HepG2 (cell line): ENCODE measurements around the gene PRPF4. TPM values are rescaled to one million over a fixed set of nuclear protein-coding genes. Genes with fewer than 3 reads are reported as not detected.

Experiments
- ATAC-seq: fragments of 200-7000 bp; cut with Tn5 transposase; 3 replicates; pipeline ENCODE4 v1.9.1; 2020; ENCODE audit warnings: mild to moderate bottlenecking, moderate library complexity
- BruUV-seq: library from RNA; stranded (reverse); fragments of 400-500 nt; replicated peaks from 2 replicates; lab custom pipeline; 2021; lab: Mats Ljungman, UMichigan
- CTCF ChIA-PET: fragments of 300-600 bp; formaldehyde crosslinking; extraction: SDS; loops from one replicate; lab custom pipeline; 2021; ENCODE audit warnings: low total read pairs, inconsistent platforms, low intra/inter-chr PET ratio; lab: Yijun Ruan, JAX
- POLR2A ChIA-PET: fragments of 350-600 bp; sonication (Branson Sonifier 250); formaldehyde crosslinking; loops from one replicate; lab custom pipeline; 2020; ENCODE audit warnings: antibody characterized with exemption, inconsistent platforms; lab: Yijun Ruan, JAX
- DNase-seq: peaks from one replicate; pipeline ENCODE4 v3.0.0-alpha.2; 2015; ENCODE audit warnings: low spot score
- FAIRE-seq: peaks from 3 replicates; lab custom pipeline; 2011; peaks lifted over from hg19 to GRCh38; lab: Jason Lieb, UNC
- H2AFZ ChIP-seq: one replicate; pipeline ENCODE4 v1.6.1; 2011; ENCODE audit warnings: low read length, inconsistent platforms
- H3K27ac ChIP-seq: fragments of 300-600 bp; 3 replicates; pipeline ENCODE4 v1.8.0; 2011; ENCODE audit warnings: mixed run types, mild to moderate bottlenecking, mixed read lengths, low read length, inconsistent platforms; ENCODE audit not compliant: insufficient read depth; ENCODE audit errors: extremely low read length
- H3K27me3 ChIP-seq, 2 experiments: fragments of 200-600 bp in 1 of 2; 2 replicates in 1 of 2; 3 replicates in 1 of 2; pipeline versions ENCODE4 v1.6.0 to v1.8.0; 2011; ENCODE audit warnings: low read length in 2 of 2, mild to moderate bottlenecking in 2 of 2, moderate library complexity in 2 of 2, inconsistent platforms in 1 of 2; ENCODE audit not compliant: insufficient read depth in 2 of 2, control insufficient read depth in 1 of 2
- H3K36me3 ChIP-seq, 2 experiments: fragments of 200-600 bp in 1 of 2; replicated peaks in 1 of 2; 2 replicates in 1 of 2; 3 replicates in 1 of 2; pipeline versions ENCODE4 v1.5.1 to v1.8.0; 2011; ENCODE audit warnings: low read length in 2 of 2, inconsistent platforms in 1 of 2; ENCODE audit not compliant: insufficient read depth in 2 of 2, control insufficient read depth in 1 of 2
- H3K4me1 ChIP-seq: 2 replicates; pipeline ENCODE4 v1.5.1; 2012; ENCODE audit warnings: low read length, inconsistent platforms; ENCODE audit not compliant: insufficient read depth
- H3K4me2 ChIP-seq: 2 replicates; pipeline ENCODE4 v1.6.0; 2011; ENCODE audit warnings: low read depth, low read length, inconsistent platforms
- H3K4me3 ChIP-seq, 3 experiments: fragments of 200-600 bp in 1 of 3; sonication (generic), shearing (Covaris generic) in 1 of 3; replicated peaks in 1 of 3; 2 replicates each; pipeline ENCODE4 v1.5.1; 2011 to 2016; ENCODE audit warnings: low read length in 3 of 3, inconsistent platforms in 2 of 3, low read depth in 2 of 3, mild to moderate bottlenecking in 2 of 3, control low read depth in 1 of 3, mixed read lengths in 1 of 3; ENCODE audit not compliant: insufficient read depth in 1 of 3
- H3K79me2 ChIP-seq: one replicate; pipeline ENCODE4 v1.6.1; 2011; ENCODE audit warnings: low read length, inconsistent platforms; ENCODE audit not compliant: insufficient read depth
- H3K9ac ChIP-seq: 2 replicates; pipeline ENCODE4 v1.6.0; 2011; ENCODE audit warnings: mild to moderate bottlenecking, low read depth, low read length, inconsistent platforms; ENCODE audit not compliant: insufficient read depth
- H3K9me3 ChIP-seq: 2 replicates; pipeline ENCODE4 v1.5.1; 2012; ENCODE audit warnings: mild to moderate bottlenecking, low read length
- H4K20me1 ChIP-seq: 2 replicates; pipeline ENCODE4 v1.6.0; 2011; ENCODE audit warnings: inconsistent platforms, mild to moderate bottlenecking, low read length, moderate library complexity; ENCODE audit not compliant: insufficient read depth
- ATF7-NPFF ChIP-seq: sonication (generic); formaldehyde crosslinking; IDR thresholded peaks from 2 replicates; pipeline ENCODE4 v1.8.1; 2023; ENCODE audit warnings: mild to moderate bottlenecking, low read depth, missing genetic modification reagents, moderate library complexity
- CREBL2 ChIP-seq: sonication (generic); formaldehyde crosslinking; IDR thresholded peaks from 2 replicates; pipeline ENCODE4 v1.8.1; 2023; ENCODE audit warnings: missing genetic modification reagents, mild to moderate bottlenecking, borderline replicate concordance
- HOXA7 ChIP-seq: sonication (generic); formaldehyde crosslinking; IDR thresholded peaks from 2 replicates; pipeline ENCODE4 v1.8.1; 2022; ENCODE audit warnings: mild to moderate bottlenecking, missing genetic modification reagents, moderate library complexity
- IRX3 ChIP-seq: sonication (generic); formaldehyde crosslinking; IDR thresholded peaks from 2 replicates; pipeline ENCODE4 v1.8.1; 2023; ENCODE audit warnings: mild to moderate bottlenecking, low read depth, missing genetic modification reagents, borderline replicate concordance
- JUND ChIP-seq: sonication (generic); formaldehyde crosslinking; IDR thresholded peaks from 2 replicates; pipeline ENCODE4 v1.8.0; 2022; ENCODE audit warnings: mild to moderate bottlenecking, missing genetic modification reagents
- PAX8 ChIP-seq: sonication (generic); formaldehyde crosslinking; IDR thresholded peaks from 2 replicates; pipeline ENCODE4 v1.8.0; 2022; ENCODE audit warnings: mild to moderate bottlenecking, missing genetic modification reagents, borderline replicate concordance
- RFX5 ChIP-seq: IDR thresholded peaks from 2 replicates; pipeline ENCODE4 v1.6.1; 2011; ENCODE audit warnings: low read depth, low read length, improper control_type of control experiment
- ZNF510 ChIP-seq: sonication (generic); formaldehyde crosslinking; IDR thresholded peaks from 2 replicates; pipeline ENCODE4 v1.4.0; 2020; ENCODE audit warnings: low read depth, mild to moderate bottlenecking, missing genetic modification reagents
- ZNF543 ChIP-seq: sonication (generic); formaldehyde crosslinking; IDR thresholded peaks from 2 replicates; pipeline ENCODE4 v1.4.0; 2020; ENCODE audit warnings: mild to moderate bottlenecking, missing genetic modification reagents
- ZNF660 ChIP-seq: sonication (generic); formaldehyde crosslinking; IDR thresholded peaks from 2 replicates; pipeline ENCODE4 v1.5.1; 2020; ENCODE audit warnings: mild to moderate bottlenecking, low read depth, missing genetic modification reagents, borderline replicate concordance
- ZSCAN31 ChIP-seq: sonication (generic); formaldehyde crosslinking; IDR thresholded peaks from 2 replicates; pipeline ENCODE4 v1.5.0; 2020; ENCODE audit warnings: low read depth, mild to moderate bottlenecking, missing genetic modification reagents
- WGBS: methylation state at CpG from one replicate; pipeline ENCODE4 v1.1.6; 2017; ENCODE audit warnings: low lambda C conversion rate; 5-methylcytosine and 5-hydroxymethylcytosine counted together
- in situ Hi-C: cut with HindIII; loops from 2 replicates; pipeline ENCODE4 v1.10.0; 2017; ENCODE audit warnings: low pct_unique_long_range_greater_than_20kb; ENCODE audit not compliant: extremely low pct_ligation_motif_present
- intact Hi-C: fragments of 100-400 bp; cut with micrococcal nuclease; formaldehyde crosslinking; loops from one replicate; pipeline ENCODE4 v1.10.0; 2022; ENCODE audit not compliant: unreplicated experiment
- polyA plus RNA-seq, 8 experiments: library from polyadenylated mRNA; depleted of rRNA in 3 of 8; stranded (reverse) in 7 of 8; unstranded in 1 of 8; fragments of >200 nt; fragmentation: Illumina TruSeq in 4 of 8; extraction: Trizol in 4 of 8; gene quantifications; 2 replicates each; pipeline versions ENCODE4 v1.2.1 to v1.2.3, GENCODE V29; 2011 to 2016; ENCODE audit warnings: low read depth in 4 of 8, missing spikeins in 1 of 8, mixed read lengths in 1 of 8; ENCODE audit not compliant: insufficient read depth in 1 of 8
- total RNA-seq, 5 experiments: library from RNA; depleted of rRNA; stranded (reverse); fragments of >200 nt; fragmentation: Illumina TruSeq; extraction: Trizol; gene quantifications; 2 replicates each; pipeline ENCODE4 v1.2.3, GENCODE V29; 2016; ENCODE audit warnings: low read depth in 1 of 5
- TF ChIP-seq, protein P1 (sequence below): sonication (generic); formaldehyde crosslinking; IDR thresholded peaks from 2 replicates; pipeline ENCODE4 v1.4.0; 2020; ENCODE audit warnings: mild to moderate bottlenecking, missing genetic modification reagents
- TF ChIP-seq, protein P2 (sequence below): sonication (generic); formaldehyde crosslinking; IDR thresholded peaks from 2 replicates; pipeline ENCODE4 v1.4.0; 2020; ENCODE audit warnings: missing genetic modification reagents
- TF ChIP-seq, protein P3 (sequence below): sonication (generic); formaldehyde crosslinking; IDR thresholded peaks from 2 replicates; pipeline ENCODE4 v1.5.1; 2020; ENCODE audit warnings: mild to moderate bottlenecking, missing genetic modification reagents, moderate library complexity
- TF ChIP-seq, protein P4 (sequence below), 2 experiments: fragments of 450-650 bp in 1 of 2; sonication (generic) in 1 of 2; formaldehyde crosslinking; IDR thresholded peaks; 2 replicates each; pipeline versions ENCODE4 v1.5.0 to v1.8.0; 2020 to 2022; ENCODE audit warnings: mild to moderate bottlenecking in 1 of 2, missing genetic modification reagents in 1 of 2

PRPF4 gene
- total and polyA plus RNA-seq, 2 of the 13 experiments (the other 11 are each of a cell fraction or from before 2014, with no cell fraction given): 10.3 to 49.0 TPM

GRCh38 chr9:113267911-113268566 is 7.4 kb upstream of the PRPF4 start:
- no peaks in the 10 kb centered on the region for H3K9me3 ChIP-seq
- no peak overlapping the region for H3K27ac ChIP-seq
- TF ChIP-seq ZNF660 (no peak), JUND (CRISPR knock-in tag) (no peak), HOXA7 (CRISPR knock-in tag) (no peak), ZSCAN31 (CRISPR knock-in tag) (no peak), ATF7-NPFF (CRISPR knock-in tag) (no peak), IRX3 (CRISPR knock-in tag) (no peak), PAX8 (CRISPR knock-in tag) (no peak), ZNF543 (CRISPR knock-in tag) (no peak), RFX5 (no peak), ZNF510 (CRISPR knock-in tag) (no peak), CREBL2 (CRISPR knock-in tag) (no peak)
- TF ChIP-seq, protein P1, sequence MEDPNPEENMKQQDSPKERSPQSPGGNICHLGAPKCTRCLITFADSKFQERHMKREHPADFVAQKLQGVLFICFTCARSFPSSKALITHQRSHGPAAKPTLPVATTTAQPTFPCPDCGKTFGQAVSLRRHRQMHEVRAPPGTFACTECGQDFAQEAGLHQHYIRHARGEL: no peak
- TF ChIP-seq, protein P2, sequence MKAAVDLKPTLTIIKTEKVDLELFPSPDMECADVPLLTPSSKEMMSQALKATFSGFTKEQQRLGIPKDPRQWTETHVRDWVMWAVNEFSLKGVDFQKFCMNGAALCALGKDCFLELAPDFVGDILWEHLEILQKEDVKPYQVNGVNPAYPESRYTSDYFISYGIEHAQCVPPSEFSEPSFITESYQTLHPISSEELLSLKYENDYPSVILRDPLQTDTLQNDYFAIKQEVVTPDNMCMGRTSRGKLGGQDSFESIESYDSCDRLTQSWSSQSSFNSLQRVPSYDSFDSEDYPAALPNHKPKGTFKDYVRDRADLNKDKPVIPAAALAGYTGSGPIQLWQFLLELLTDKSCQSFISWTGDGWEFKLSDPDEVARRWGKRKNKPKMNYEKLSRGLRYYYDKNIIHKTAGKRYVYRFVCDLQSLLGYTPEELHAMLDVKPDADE (CRISPR knock-in tag): no peak
- TF ChIP-seq, protein P3, sequence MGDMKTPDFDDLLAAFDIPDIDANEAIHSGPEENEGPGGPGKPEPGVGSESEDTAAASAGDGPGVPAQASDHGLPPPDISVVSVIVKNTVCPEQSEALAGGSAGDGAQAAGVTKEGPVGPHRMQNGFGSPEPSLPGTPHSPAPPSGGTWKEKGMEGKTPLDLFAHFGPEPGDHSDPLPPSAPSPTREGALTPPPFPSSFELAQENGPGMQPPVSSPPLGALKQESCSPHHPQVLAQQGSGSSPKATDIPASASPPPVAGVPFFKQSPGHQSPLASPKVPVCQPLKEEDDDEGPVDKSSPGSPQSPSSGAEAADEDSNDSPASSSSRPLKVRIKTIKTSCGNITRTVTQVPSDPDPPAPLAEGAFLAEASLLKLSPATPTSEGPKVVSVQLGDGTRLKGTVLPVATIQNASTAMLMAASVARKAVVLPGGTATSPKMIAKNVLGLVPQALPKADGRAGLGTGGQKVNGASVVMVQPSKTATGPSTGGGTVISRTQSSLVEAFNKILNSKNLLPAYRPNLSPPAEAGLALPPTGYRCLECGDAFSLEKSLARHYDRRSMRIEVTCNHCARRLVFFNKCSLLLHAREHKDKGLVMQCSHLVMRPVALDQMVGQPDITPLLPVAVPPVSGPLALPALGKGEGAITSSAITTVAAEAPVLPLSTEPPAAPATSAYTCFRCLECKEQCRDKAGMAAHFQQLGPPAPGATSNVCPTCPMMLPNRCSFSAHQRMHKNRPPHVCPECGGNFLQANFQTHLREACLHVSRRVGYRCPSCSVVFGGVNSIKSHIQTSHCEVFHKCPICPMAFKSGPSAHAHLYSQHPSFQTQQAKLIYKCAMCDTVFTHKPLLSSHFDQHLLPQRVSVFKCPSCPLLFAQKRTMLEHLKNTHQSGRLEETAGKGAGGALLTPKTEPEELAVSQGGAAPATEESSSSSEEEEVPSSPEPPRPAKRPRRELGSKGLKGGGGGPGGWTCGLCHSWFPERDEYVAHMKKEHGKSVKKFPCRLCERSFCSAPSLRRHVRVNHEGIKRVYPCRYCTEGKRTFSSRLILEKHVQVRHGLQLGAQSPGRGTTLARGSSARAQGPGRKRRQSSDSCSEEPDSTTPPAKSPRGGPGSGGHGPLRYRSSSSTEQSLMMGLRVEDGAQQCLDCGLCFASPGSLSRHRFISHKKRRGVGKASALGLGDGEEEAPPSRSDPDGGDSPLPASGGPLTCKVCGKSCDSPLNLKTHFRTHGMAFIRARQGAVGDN (CRISPR knock-in tag): no peak
- TF ChIP-seq, protein P4, sequence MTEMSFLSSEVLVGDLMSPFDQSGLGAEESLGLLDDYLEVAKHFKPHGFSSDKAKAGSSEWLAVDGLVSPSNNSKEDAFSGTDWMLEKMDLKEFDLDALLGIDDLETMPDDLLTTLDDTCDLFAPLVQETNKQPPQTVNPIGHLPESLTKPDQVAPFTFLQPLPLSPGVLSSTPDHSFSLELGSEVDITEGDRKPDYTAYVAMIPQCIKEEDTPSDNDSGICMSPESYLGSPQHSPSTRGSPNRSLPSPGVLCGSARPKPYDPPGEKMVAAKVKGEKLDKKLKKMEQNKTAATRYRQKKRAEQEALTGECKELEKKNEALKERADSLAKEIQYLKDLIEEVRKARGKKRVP (CRISPR knock-in tag; IDR thresholded peaks at IDR 0.05): no peak
- TF ChIP-seq, all 625 proteins: peak for 0
- WGBS: 92% methylated on average over 4 of the region's 4 CpGs
- Histone ChIP-seq H4K20me1 (no peaks in the 10 kb centered on the region), H3K27me3 (no peaks in the 10 kb centered on the region), H3K9ac (no peak overlapping the region), H3K36me3 (peaks cover 14 to 47% of the 10 kb centered on the region in 2 experiments), H2AFZ (no peak overlapping the region), H3K4me1 (0 out of 2 replicates have a peak, but pooled peaks cover under 1% of the 10 kb centered on the region), H3K79me2 (no peaks in the 10 kb centered on the region), H3K4me2 (no peak overlapping the region), H3K4me3 (no peak overlapping the region)
- DNase-seq: no peak
- CTCF ChIA-PET: no interaction called here
- POLR2A ChIA-PET: no interaction called here
- in situ Hi-C loops: no loop called here
- BruUV-seq: no TSS peak
- no peak for FAIRE-seq
- intact Hi-C loops: no loop called here
- no peak; the same call in 2 of the 3 replicates for ATAC-seq
